ENCODE data around the gene SYNGR3. TPM values are rescaled to one million over a fixed set of nuclear protein-coding genes. Genes with fewer than 3 reads are reported as not detected.
A peak's percentile ranks its signal among the peaks of the same experiment; 100 is the strongest.

SYNGR3 gene
- total and polyA plus RNA-seq, 7 experiments from 2014 or later, result 0.49 to 8.8 (median 0.92) TPM

DNA sequence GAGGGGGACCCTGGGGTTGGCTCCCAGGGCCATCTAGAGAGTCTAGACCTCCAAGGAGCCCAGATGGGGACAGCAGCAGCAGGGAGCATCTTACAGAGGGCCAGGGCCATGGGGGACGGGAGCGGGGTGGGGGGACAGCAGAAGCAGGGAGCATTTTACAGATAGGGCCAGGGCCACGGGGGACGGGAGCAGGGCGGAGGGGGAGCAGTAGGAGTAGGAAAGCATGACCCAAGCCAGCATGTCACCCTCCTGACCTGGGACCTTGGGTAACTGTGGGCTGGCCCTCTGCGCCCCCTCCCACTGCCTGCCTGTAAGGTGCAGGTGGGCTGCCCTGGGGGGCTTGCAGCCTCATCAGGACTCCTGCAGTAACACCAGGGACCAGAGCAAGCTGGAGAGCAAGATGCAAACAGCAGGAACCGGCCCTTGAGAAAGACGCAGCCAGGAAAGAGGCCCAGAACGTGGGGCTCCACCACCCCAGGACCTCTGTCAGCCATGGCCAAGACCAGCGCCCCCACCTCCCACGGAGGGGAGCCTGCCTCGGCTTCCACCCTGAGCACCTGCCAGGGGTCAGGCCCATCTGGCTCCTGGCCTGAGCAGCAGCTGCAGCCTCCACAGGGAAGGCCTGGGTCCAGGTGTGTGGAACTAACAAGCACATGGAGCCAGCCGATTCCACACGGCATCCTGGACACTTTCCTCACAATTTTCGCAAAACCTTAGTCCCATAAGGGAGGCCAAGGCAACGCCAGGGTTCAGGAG, 17.5 kb downstream of the SYNGR3 start:
- Mint-ChIP-seq H3K27me3 (no peaks in the 10 kb centered on the region), H3K27ac (peak overlapping the region in 7 of 9 donors; percentile 3 to 76 (median 45)), H3K36me3 (peaks cover 0 to 10% (median 0%) of the 10 kb centered on the region in 5 donors), H3K9me3 (no peaks in the 10 kb centered on the region), H3K4me3 (peak overlapping the region; percentile 72 to 93 (median 87)), H3K4me1 (peaks cover 22 to 48% (median 35%) of the 10 kb centered on the region in 7 donors)
- Histone ChIP-seq H3K4me1 (ENCODE audit: control insufficient read depth in 2 of 2, insufficient read depth in 2 of 2, low read length in 2 of 2) (peaks cover 36 to 38% of the 10 kb centered on the region in 2 donors), H3K4me3 (ENCODE audit: low read length) (peak overlapping the region; percentile 3), H3K9me3 (ENCODE audit: control insufficient read depth in 2 of 3, low read length in 3 of 3) (no peaks in the 10 kb centered on the region), H3K27ac (ENCODE audit: low read depth, low read length) (peak overlapping the region; percentile 86), H3K36me3 (ENCODE audit: control insufficient read depth in 2 of 3, insufficient read depth in 3 of 3, low read length in 3 of 3) (peaks cover 0 to 14% (median 0%) of the 10 kb centered on the region in 3 experiments), H3K27me3 (ENCODE audit: control insufficient read depth in 2 of 2, insufficient read depth in 2 of 2, low read length in 2 of 2) (no peaks in the 10 kb centered on the region)
- ATAC-seq (no peak), DNase-seq (no peak)
- ChIA-PET CTCF (interaction anchor here (1.3 kb wide), 1 partner anchor 146 kb away, joined by 3 read pairs; no protein-coding TSS in a partner anchor), POLR2A (interaction anchor here (0.6 to 2.9 kb wide), 6 partner anchors 15 to 492 kb away, joined by 3 to 30 read pairs (median 6); partner anchors contain the start of genes RPS2, TBL3 and TRAF7)
- intact Hi-C loops (cut with micrococcal nuclease), result loop anchor here in 1 of 2 donors (5.0 kb wide), 1 partner anchor 40 kb away; the partner anchor contains the start of genes NTHL1 and TSC2

DNA sequence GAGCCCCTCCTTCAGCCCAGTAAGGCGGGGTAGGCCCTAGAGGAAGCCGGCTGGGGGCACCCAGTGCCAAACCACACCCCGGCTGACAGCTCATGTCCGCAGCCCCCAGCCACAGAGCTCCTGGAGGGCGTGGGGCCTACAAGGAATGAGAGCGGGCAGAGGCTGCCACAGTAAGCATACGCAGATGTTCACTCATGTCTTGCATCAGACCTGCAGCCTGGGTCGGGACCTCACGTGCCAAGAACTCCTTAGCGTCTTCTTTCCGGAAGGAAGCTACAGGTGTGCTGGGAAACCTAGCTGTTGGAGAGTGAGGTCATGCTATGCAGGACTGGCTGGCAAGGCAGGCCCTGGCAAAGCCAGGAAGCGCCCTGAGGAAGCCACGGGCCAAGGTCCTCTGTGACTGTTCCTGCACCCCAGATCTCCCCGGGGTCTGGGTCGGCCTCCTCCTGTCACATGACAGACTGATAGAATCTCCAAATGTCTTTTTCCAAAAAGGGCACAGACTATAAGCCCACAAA, 18.3 kb downstream of the SYNGR3 start:
- DNase-seq (no peak), ATAC-seq (no peak)
- H3K27me3 ChIP-seq (ENCODE audit: control insufficient read depth in 2 of 2, insufficient read depth in 2 of 2, low read length in 2 of 2), result no peaks in the 10 kb centered on the region
- H3K27me3 Mint-ChIP-seq, result no peaks in the 10 kb centered on the region
- H3K4me1 Mint-ChIP-seq, result peaks cover 22 to 48% (median 35%) of the 10 kb centered on the region in 7 donors
- CTCF ChIA-PET, result interaction anchor here (1.3 kb wide), 1 partner anchor 145 kb away, joined by 3 read pairs; no protein-coding TSS in a partner anchor
- peak overlapping the region; percentile 72 to 93 (median 87) for H3K4me3 Mint-ChIP-seq
- H3K36me3 Mint-ChIP-seq, result peaks cover 0 to 8% (median 0%) of the 10 kb centered on the region in 5 donors
- H3K4me1 ChIP-seq (ENCODE audit: control insufficient read depth in 2 of 2, insufficient read depth in 2 of 2, low read length in 2 of 2), result peaks cover 36 to 38% of the 10 kb centered on the region in 2 donors
- peaks cover 0 to 6% (median 0%) of the 10 kb centered on the region in 3 experiments for H3K36me3 ChIP-seq (ENCODE audit: control insufficient read depth in 2 of 3, insufficient read depth in 3 of 3, low read length in 3 of 3)
- no peaks in the 10 kb centered on the region for H3K9me3 ChIP-seq (ENCODE audit: control insufficient read depth in 2 of 3, low read length in 3 of 3)
- intact Hi-C loops (cut with micrococcal nuclease), result loop anchor here in 1 of 2 donors (2.0 to 5.0 kb wide), 2 partner anchors 39 to 43 kb away; partner anchors contain the start of genes NTHL1, RPS2 and TSC2
- H3K27ac Mint-ChIP-seq, result peak overlapping the region; percentile 60 to 94 (median 76)
- H3K4me3 ChIP-seq (ENCODE audit: low read length), result peak overlapping the region; percentile 69
- POLR2A ChIA-PET, result interaction anchor here (0.6 to 2.9 kb wide), 9 partner anchors 12 to 217 kb away, joined by 3 to 30 read pairs (median 4); partner anchors contain the start of genes MLST8, RPS2, TBL3 and TRAF7
- H3K9me3 Mint-ChIP-seq, result no peaks in the 10 kb centered on the region
- peak overlapping the region; percentile 86 for H3K27ac ChIP-seq (ENCODE audit: low read depth, low read length)

- H3K4me3 ChIP-seq (ENCODE audit: low read length), result peak overlapping the region; percentile 69
- Mint-ChIP-seq H3K9me3 (no peaks in the 10 kb centered on the region), H3K4me1 (peaks cover 22 to 48% (median 35%) of the 10 kb centered on the region in 7 donors), H3K27me3 (no peaks in the 10 kb centered on the region), H3K27ac (peak overlapping the region; percentile 60 to 94 (median 76)), H3K4me3 (peak overlapping the region; percentile 72 to 93 (median 87)), H3K36me3 (peaks cover 0 to 8% (median 0%) of the 10 kb centered on the region in 5 donors)
- H3K27ac ChIP-seq (ENCODE audit: low read depth, low read length), result peak overlapping the region; percentile 86
- no peaks in the 10 kb centered on the region for H3K9me3 ChIP-seq (ENCODE audit: control insufficient read depth in 2 of 3, low read length in 3 of 3)
- DNase-seq (peak in 1 of 9 donors; percentile 35), ATAC-seq (no peak)
- intact Hi-C loops (cut with micrococcal nuclease), result loop anchor here (1.0 to 5.0 kb wide), 9 partner anchors 15 to 421 kb away; partner anchors contain the start of genes NTHL1 (in 2 of the 2), RPS2 (in 2 of the 2), TSC2 (in 2 of the 2) and CCNF (in 1 of the 2)
- peaks cover 36 to 37% of the 10 kb centered on the region in 2 donors for H3K4me1 ChIP-seq (ENCODE audit: control insufficient read depth in 2 of 2, insufficient read depth in 2 of 2, low read length in 2 of 2)
- no peaks in the 10 kb centered on the region for H3K36me3 ChIP-seq (ENCODE audit: control insufficient read depth in 2 of 3, insufficient read depth in 3 of 3, low read length in 3 of 3)
- H3K27me3 ChIP-seq (ENCODE audit: control insufficient read depth in 2 of 2, insufficient read depth in 2 of 2, low read length in 2 of 2), result no peaks in the 10 kb centered on the region
- ChIA-PET POLR2A (interaction anchor here (0.6 to 2.9 kb wide), 14 partner anchors 13 to 480 kb away, joined by 3 to 30 read pairs (median 4); partner anchors contain the start of genes GFER, MLST8, NDUFB10 and RPS2), CTCF (interaction anchor here (0.8 to 1.3 kb wide), 2 partner anchors 144 to 208 kb away, joined by 3 read pairs; no protein-coding TSS in a partner anchor)
Observed at GRCh38 chr16:2008631-2009163, 18.9 kb downstream of the SYNGR3 start.

- POLR2A ChIA-PET, result interaction anchor here (0.6 to 2.9 kb wide), 12 partner anchors 13 to 479 kb away, joined by 3 to 30 read pairs (median 6); partner anchors contain the start of genes GFER, NDUFB10, RPS2 and TBL3
- Histone ChIP-seq H3K9me3 (ENCODE audit: control insufficient read depth in 2 of 3, low read length in 3 of 3) (no peaks in the 10 kb centered on the region), H3K4me3 (ENCODE audit: low read length) (peak overlapping the region; percentile 69), H3K27me3 (ENCODE audit: control insufficient read depth in 2 of 2, insufficient read depth in 2 of 2, low read length in 2 of 2) (no peaks in the 10 kb centered on the region), H3K27ac (ENCODE audit: low read depth, low read length) (peak overlapping the region; percentile 86), H3K4me1 (ENCODE audit: control insufficient read depth in 2 of 2, insufficient read depth in 2 of 2, low read length in 2 of 2) (peaks cover 32% of the 10 kb centered on the region in 2 donors), H3K36me3 (ENCODE audit: control insufficient read depth in 2 of 3, insufficient read depth in 3 of 3, low read length in 3 of 3) (no peaks in the 10 kb centered on the region)
- H3K27me3 Mint-ChIP-seq, result no peaks in the 10 kb centered on the region
- ATAC-seq, result peak; percentile 51
- H3K4me3 Mint-ChIP-seq, result peak overlapping the region; percentile 72 to 93 (median 87)
- no peak for DNase-seq
- CTCF ChIA-PET, result interaction anchor here (0.5 to 0.8 kb wide), 2 partner anchors 57 to 208 kb away, joined by 3 read pairs; no protein-coding TSS in a partner anchor
- H3K27ac Mint-ChIP-seq, result peak overlapping the region; percentile 60 to 94 (median 76)
- H3K4me1 Mint-ChIP-seq, result peaks cover 22 to 43% (median 32%) of the 10 kb centered on the region in 7 donors
- no peaks in the 10 kb centered on the region for H3K9me3 Mint-ChIP-seq
- intact Hi-C loops (cut with micrococcal nuclease), result loop anchor here (1.0 to 5.0 kb wide), 9 partner anchors 14 to 420 kb away; partner anchors contain the start of genes NTHL1 (in 2 of the 2), RPS2 (in 2 of the 2), TSC2 (in 2 of the 2) and CCNF (in 1 of the 2)
- H3K36me3 Mint-ChIP-seq, result peaks cover 0 to 8% (median 0%) of the 10 kb centered on the region in 5 donors
Observed at GRCh38 chr16:2009164-2009711, 19.5 kb downstream of the SYNGR3 start.

- H3K27me3 Mint-ChIP-seq, result no peaks in the 10 kb centered on the region
- ChIA-PET POLR2A (interaction anchor here (1.0 to 2.9 kb wide), 7 partner anchors 14 to 145 kb away, joined by 3 to 30 read pairs (median 8); partner anchors contain the start of genes GFER, RPS2, TBL3 and TRAF7), CTCF (interaction anchor here (0.5 kb wide), 1 partner anchor 58 kb away, joined by 3 read pairs; no protein-coding TSS in a partner anchor)
- H3K4me3 ChIP-seq (ENCODE audit: low read length), result peak within 1 kb of the TSS; percentile 77
- no peaks in the 10 kb centered on the region for H3K36me3 ChIP-seq (ENCODE audit: control insufficient read depth in 2 of 3, insufficient read depth in 3 of 3, low read length in 3 of 3)
- peak within 1 kb of the TSS; percentile 91 for H3K27ac ChIP-seq (ENCODE audit: low read depth, low read length)
- H3K4me1 Mint-ChIP-seq, result peaks cover 22 to 39% (median 32%) of the 10 kb centered on the region in 7 donors
- ATAC-seq, result peak; percentile 97
- no peaks in the 10 kb centered on the region for H3K27me3 ChIP-seq (ENCODE audit: control insufficient read depth in 2 of 2, insufficient read depth in 2 of 2, low read length in 2 of 2)
- peak within 1 kb of the TSS; percentile 87 to 94 (median 92) for H3K4me3 Mint-ChIP-seq
- peak; percentile 64 to 87 (median 78) for DNase-seq
- no peaks in the 10 kb centered on the region for H3K9me3 ChIP-seq (ENCODE audit: control insufficient read depth in 2 of 3, low read length in 3 of 3)
- H3K27ac Mint-ChIP-seq, result peak within 1 kb of the TSS; percentile 85 to 99 (median 97)
- intact Hi-C loops (cut with micrococcal nuclease), result loop anchor here (1.0 to 5.0 kb wide), 9 partner anchors 13 to 419 kb away; partner anchors contain the start of genes NTHL1 (in 2 of the 2), RPS2 (in 2 of the 2), TSC2 (in 2 of the 2) and CCNF (in 1 of the 2)
- H3K4me1 ChIP-seq (ENCODE audit: control insufficient read depth in 2 of 2, insufficient read depth in 2 of 2, low read length in 2 of 2), result peaks cover 26 to 29% of the 10 kb centered on the region in 2 donors
- H3K9me3 Mint-ChIP-seq, result no peaks in the 10 kb centered on the region
- peaks cover 0 to 8% (median 0%) of the 10 kb centered on the region in 5 donors for H3K36me3 Mint-ChIP-seq
Observed at GRCh38 chr16:2009791-2010510, 20.2 kb downstream of the SYNGR3 start, which contains the start of gene ZNF598. Gene ZNF598 (minus strand): TSS chr16:2009821.
